PC-9 (cell line): ENCODE data around the gene RXFP3.
A peak's percentile ranks its signal among the peaks of the same experiment; 100 is the strongest.

Experiments used
- EZH2 ChIP-seq: fragments of 200-600 bp; sonication (generic); IDR thresholded peaks from 2 replicates; pipeline ENCODE4 v1.8.0; 2017; ENCODE audit warnings: antibody characterized with exemption, low read depth
- TF ChIP-seq, protein P1 (sequence below): fragments of 200-600 bp; sonication (generic); conservative IDR thresholded peaks from 2 replicates; pipeline ENCODE4 v1.6.1; 2017; ENCODE audit warnings: mixed run types, antibody characterized with exemption, mild to moderate bottlenecking, moderate library complexity

GRCh38 chr5:33969572-33970452, 33.6 kb downstream of the RXFP3 start:
- TF ChIP-seq, protein P1, sequence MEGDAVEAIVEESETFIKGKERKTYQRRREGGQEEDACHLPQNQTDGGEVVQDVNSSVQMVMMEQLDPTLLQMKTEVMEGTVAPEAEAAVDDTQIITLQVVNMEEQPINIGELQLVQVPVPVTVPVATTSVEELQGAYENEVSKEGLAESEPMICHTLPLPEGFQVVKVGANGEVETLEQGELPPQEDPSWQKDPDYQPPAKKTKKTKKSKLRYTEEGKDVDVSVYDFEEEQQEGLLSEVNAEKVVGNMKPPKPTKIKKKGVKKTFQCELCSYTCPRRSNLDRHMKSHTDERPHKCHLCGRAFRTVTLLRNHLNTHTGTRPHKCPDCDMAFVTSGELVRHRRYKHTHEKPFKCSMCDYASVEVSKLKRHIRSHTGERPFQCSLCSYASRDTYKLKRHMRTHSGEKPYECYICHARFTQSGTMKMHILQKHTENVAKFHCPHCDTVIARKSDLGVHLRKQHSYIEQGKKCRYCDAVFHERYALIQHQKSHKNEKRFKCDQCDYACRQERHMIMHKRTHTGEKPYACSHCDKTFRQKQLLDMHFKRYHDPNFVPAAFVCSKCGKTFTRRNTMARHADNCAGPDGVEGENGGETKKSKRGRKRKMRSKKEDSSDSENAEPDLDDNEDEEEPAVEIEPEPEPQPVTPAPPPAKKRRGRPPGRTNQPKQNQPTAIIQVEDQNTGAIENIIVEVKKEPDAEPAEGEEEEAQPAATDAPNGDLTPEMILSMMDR: peak; percentile 90
- TF ChIP-seq EZH2: no peak
